ENCODE data around the gene ELAVL1. TPM values are rescaled to one million over a fixed set of nuclear protein-coding genes. Genes with fewer than 3 reads are reported as not detected.
"Not testable (repeated sequence)": the region's sequence is repeated elsewhere in the genome, so short reads cannot be mapped to it uniquely, and the experiment has no call there.

The ELAVL1 gene
- 10 to 100 TPM; 49.9 to 50.7 TPM for total RNA-seq
- long read RNA-seq, donor 1, full-length matches to known transcripts: 47 of 52 reads
- long read RNA-seq, donor 1, partial matches to known transcripts: 0 of 52 reads
- long read RNA-seq, donor 1, other reads (novel, unspliced or antisense): 5 of 52 reads
- long read RNA-seq, donor 2, full-length matches to known transcripts: 13 of 36 reads
- long read RNA-seq, donor 2, partial matches to known transcripts: 11 of 36 reads
- long read RNA-seq, donor 2, other reads (novel, unspliced or antisense): 12 of 36 reads

DNA sequence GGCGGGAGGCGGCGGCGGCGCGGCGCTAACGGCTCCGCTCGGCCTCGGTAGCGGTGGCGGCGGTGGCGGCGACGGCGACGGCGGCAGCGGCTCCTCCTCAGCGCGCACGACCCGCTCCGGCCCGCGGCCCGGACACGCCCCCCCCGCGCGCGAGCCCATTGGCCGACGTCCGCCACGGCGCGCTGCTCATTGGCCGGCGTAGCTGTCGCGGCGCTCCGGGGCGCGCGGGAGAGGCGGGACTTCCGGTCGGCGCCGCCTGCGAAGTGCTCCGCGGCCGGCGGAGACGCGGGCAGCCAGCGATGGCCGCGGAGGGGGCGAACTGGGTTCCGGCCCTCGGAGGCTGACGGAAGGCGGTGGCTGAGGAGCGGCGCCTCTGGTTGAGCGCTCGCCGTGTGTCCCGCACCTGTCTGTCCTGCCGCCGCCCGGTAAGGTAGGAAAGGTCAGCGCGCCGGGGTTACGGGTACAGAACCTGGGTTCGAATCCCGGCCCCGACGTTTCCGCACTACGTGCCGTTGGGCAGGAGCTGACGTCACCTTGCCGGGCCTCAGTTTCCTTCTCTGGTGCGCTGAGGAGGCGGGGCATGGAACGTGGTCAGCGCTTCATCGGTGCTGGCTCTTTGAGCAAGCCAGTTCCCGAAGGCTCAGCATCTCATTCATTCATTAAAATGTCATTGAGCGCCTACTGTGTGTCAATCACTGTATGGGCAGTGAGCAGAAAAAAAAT lies at the start of gene ELAVL1:
Gene ELAVL1 (minus strand): TSS at position 108 of the 723 bp plus-strand sequence. CDS start 13,826 bp downstream, outside the sequence.
- intact Hi-C loops (cut with DNase I): no loop called here
- DNase-seq (ENCODE audit: low spot score): peak; percentile 97

DNA sequence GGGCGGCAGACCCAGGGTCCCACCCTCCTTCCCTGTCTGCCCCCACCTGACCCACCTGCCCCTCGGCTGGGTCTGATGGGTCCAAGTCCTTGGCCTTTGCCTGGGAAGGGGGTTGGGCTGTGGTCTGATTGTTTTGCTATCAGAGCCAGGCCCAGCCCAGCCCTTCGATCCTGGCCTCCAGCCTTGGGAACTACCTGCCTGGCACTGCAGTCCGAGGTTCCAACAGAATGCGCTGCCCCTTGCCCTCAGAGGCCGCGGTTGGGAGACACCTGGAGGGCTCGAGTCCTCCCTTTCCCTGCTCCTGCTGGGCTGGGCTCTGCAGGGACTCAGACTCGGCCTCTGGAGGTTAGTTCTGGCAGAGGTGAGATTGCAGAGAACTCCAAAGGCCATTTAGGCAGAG lies 48.7 kb upstream of the ELAVL1 start:
- intact Hi-C loops (cut with DNase I): no loop called here
- DNase-seq (ENCODE audit: low spot score): no peak

- DNase-seq (ENCODE audit: low spot score): no peak
- intact Hi-C loops (cut with DNase I): no loop called here
Measured at GRCh38 chr19:8052464-8052859, 47.0 kb upstream of the ELAVL1 start, which contains the start of gene CCL25. CCL25 (plus strand) TSS chr19:8052760; CDS start chr19:8053050, 290 bp downstream.

DNA sequence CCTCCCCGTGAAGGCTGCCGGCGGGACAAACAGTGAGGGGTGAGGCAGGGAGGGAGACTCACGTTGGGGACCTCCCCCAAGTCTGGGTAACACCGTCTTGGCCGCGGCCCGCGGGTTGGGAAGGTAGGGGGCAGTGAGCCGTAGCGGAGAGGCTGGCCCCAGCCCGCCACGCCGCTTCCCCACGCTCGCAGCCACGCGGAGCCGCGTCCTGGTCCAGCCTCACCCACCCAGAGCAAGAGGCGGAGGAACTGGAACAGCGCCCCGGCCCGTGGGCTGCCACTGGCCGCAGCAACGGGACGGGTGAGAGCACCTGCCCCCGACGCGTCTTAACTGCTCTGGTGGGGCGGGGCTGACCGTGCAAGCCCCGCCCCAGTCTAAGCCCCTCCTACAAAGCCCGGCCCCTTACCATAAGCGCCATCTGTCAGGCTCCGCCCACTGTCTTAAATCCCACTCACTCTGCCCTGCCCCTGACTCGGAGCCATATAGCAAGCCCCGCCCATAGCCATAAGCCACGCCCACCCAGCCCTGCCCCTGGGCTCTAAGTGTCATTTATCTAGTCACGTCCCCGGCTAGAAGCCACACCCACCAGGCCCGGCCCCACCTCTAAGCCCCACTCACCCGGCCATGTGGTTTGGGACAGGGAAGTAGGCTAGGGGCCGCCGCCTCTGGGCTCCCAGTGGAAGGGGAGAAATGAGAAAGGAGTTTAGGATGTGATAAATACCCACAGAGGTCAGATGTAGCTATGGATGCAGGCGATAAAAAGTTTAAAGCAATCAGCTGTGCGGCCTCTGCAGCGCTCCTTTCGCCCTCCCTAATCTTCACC lies 45.0 kb upstream of the ELAVL1 start:
- peak; percentile 96 for DNase-seq (ENCODE audit: low spot score)
- intact Hi-C loops (cut with DNase I): no loop called here

DNA sequence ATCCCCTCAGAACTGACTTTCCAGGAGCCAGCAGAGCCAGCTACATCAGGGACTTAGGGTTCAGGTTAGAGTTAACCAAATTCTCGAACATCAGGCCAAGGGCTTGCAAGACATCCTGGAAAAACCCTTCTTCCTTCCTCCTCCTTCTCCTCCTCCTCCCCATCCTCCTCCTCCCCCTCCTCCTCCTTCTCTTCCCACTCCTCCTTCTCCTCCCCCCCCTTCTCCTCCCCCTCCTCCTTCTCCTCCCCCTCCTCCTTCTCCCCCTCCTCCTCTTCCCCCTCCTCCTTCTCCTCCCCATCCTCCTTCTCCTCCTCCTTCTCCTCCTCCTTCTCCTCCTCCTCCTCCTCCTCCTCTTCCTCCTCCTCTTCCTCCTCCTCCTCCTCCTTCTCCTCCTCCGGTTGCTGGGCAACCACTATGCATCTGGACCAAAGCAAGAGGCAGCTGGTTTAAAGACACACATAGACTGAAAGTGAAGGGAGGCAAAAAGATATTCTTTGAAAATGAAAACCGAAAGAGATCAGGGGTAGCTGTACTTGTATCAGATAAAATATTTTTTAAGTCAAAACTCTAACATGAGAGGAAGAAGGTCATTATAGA lies 41.2 kb upstream of the ELAVL1 start:
- intact Hi-C loops (cut with DNase I): no loop called here

GRCh38 chr19:8045872-8046568 lies 40.6 kb upstream of the ELAVL1 start:
- intact Hi-C loops (cut with DNase I): no loop called here

More for the DNA sequence above, 41.2 kb upstream of the ELAVL1 start:
- no peak for DNase-seq (ENCODE audit: low spot score)

DNA sequence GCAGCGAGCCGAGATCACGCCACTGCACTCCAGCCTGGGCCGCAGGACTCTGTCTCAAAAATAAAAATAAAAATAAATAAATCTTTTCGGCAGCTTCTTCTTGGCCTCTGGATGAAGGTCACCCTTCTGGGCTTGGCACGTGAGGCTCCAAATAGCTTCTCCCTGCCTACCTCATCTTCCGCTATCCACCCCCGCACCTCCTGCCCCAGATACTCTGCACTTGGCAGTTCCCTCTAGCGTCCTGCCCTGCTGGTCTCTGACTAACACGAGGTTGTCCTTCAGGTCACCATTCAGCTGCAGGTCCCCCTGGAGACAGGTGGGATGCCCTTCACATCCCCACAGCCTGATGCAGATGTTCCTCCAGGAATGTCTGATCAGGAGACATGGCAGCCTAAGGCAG lies 38.6 kb upstream of the ELAVL1 start:
- DNase-seq (ENCODE audit: low spot score): peak; percentile 71
- intact Hi-C loops (cut with DNase I): no loop called here

More at GRCh38 chr19:8045872-8046568, 40.6 kb upstream of the ELAVL1 start:
- DNase-seq (ENCODE audit: low spot score): no peak

- intact Hi-C loops (cut with DNase I): no loop called here
Measured at GRCh38 chr19:8042900-8043299, 37.5 kb upstream of the ELAVL1 start.

DNA sequence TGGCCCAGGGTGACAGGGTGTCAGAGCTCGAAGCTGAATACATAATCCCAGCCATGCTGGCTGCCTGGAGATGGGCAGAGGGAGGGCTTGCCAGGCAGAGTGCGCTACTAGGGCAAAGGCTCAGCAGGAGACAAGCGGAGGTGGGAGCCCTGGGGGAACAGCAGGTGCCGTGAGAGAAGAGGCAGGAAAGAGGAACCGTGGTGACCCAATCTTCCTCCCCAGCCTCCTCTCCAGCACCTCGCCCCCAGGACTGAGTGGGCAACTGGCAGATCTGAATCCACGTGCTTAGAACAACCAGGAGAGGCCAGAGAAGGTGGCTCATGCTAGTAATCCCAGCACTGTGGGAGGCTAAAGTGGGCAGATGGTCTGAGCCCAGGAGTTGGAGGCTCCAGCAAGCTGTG lies 36.1 kb upstream of the ELAVL1 start:
- peak; percentile 31 for DNase-seq (ENCODE audit: low spot score)
- intact Hi-C loops (cut with DNase I): no loop called here

More at GRCh38 chr19:8042900-8043299, 37.5 kb upstream of the ELAVL1 start:
- no peak for DNase-seq (ENCODE audit: low spot score)

GRCh38 chr19:8039231-8039630 lies 33.8 kb upstream of the ELAVL1 start:
- intact Hi-C loops (cut with DNase I): no loop called here
- DNase-seq (ENCODE audit: low spot score): no peak

- intact Hi-C loops (cut with DNase I): loop anchor here in 1 of 2 donors (1.0 kb wide), 1 partner anchor 69 kb away; no protein-coding TSS in a partner anchor
Measured at GRCh38 chr19:8038815-8039214, 33.4 kb upstream of the ELAVL1 start.

DNA sequence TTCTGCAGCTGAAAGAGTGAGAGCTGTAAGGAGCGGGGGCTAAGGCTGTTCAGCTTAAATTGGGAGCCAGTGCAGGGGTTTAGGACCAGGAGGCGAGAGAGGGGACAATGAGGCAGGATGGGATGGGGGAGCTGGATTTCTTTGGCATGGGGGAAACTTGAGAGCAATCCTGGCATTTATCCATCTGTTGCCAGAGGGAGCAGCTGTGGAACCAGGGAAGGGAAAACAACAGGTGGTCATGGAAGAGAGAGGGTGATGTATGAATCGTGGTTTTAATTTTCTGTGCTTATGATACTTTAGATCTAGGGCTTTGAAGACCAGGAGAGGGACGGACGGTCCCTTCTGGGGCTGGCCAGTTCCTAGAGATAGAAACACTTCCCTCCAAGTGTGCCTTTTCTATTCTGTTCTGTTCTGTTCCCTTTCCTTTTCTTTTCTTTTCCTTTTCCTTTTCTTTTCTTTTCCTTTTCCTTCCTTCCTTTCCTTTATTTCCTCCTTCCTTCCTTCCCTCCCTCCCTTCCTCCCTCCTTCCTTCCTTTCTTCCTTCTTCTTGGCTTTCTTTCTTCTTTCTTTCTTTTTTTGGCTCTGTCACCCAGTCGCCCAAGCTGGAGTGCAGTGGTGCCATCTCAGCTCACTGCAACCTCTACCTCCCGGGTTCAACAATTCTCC lies 31.1 kb upstream of the ELAVL1 start:
- intact Hi-C loops (cut with DNase I): no loop called here
- no peak for DNase-seq (ENCODE audit: low spot score)

More at GRCh38 chr19:8038815-8039214, 33.4 kb upstream of the ELAVL1 start:
- no peak for DNase-seq (ENCODE audit: low spot score)

DNA sequence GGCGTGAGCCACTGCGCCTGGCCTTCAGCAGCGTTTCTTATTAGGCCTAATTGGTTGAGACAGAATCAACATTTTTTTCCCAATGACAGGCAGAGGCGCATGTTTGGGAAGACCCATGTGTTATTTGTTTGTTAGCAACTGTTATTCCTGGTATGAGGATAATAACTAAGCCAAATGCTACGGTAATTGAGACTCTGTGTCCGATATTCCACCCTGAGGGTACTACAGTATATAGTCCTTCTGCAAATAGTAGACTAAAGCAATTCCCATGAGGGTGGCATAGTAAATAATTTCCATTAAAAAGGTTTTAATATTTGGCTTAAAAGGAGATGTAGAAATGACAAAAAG lies 28.7 kb upstream of the ELAVL1 start:
- intact Hi-C loops (cut with DNase I): no loop called here
- no peak for DNase-seq (ENCODE audit: low spot score)

DNA sequence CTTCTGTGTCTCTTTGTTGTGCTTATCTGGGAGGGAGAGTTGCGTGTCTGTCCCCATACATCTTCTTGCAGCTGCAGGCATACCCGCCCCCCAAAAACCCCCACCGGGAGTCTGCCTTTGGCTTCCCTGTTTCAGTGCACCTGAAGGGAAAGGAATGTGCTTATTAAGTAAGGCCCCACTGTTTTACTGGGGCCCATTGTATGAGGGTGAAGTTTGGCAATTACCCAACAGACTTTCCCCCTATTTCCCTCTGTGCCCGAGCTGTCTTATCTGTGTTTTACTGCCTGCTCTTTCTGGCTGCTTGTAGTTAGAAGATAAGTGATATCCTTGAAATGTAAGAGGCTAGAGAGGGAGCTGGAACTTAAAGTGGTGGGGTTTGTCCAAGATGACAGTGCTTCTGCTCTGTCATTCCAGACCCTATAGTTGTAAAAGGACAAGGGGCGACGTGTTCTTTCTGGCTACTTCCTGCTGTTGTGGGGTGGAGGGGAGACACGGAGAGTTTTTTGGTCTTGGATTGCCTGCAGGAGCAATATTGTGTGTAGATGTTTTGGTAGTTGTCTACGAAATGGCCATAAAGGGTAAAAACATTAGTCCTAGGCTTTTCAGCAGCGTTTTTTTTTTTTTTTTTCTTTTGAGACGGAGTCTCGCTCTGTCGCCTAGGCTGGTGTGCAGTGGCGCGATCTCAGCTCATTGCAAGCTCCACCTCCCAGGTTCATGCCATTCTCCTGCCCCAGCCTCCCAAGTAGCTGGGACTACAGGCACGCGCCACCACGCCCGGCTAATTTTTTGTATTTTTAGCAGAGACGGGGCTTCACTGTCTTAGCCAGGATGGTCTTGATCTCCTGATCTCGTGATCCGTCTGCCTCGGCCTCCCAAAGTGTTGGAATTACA lies 28.1 kb upstream of the ELAVL1 start:
- intact Hi-C loops (cut with DNase I): not testable (repeated sequence)

DNA sequence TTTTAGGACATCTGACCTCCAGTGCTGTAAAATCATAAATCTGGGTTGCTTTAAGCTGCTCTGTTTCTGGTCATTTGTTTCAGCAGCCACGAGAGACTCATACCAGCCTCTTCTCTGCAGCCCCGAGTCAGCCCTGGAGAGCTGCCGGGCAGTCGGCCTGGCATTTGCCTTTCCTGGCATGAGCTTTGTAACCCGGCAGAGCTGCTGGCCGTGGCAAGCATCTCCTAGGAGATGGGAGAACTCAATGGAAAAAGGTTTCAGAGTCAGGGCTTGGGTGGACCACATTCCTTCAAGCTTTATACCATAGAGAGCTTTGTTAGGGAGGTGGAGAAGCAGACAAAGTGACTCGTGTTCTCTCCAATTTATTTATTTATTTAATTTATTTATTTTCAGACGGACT lies 25.5 kb upstream of the ELAVL1 start:
- no peak for DNase-seq (ENCODE audit: low spot score)
- intact Hi-C loops (cut with DNase I): no loop called here

More for the DNA sequence above, 28.1 kb upstream of the ELAVL1 start:
- DNase-seq (ENCODE audit: low spot score): not testable (repeated sequence)

GRCh38 chr19:8028951-8029491 lies 23.6 kb upstream of the ELAVL1 start:
- intact Hi-C loops (cut with DNase I): no loop called here
- no peak for DNase-seq (ENCODE audit: low spot score)

DNA sequence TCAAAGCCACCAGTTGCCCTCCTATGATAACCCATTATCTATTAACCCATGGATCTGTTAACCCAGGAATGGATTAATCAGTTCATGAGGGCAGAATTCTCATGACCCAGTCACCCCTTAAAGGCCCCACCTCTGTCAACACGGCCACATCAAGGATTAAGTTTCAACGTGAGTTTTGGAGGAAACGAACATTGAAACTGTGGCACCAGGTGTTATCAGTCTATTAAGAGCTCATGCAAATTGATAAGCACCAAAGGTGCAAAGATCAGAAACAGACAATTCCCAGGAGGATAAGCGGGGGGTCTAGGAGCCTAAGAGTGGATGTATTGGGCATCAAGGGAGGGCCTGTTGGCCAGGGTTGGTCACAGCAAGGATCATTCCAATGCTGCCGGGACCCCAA lies 19.9 kb upstream of the ELAVL1 start:
- no peak for DNase-seq (ENCODE audit: low spot score)
- intact Hi-C loops (cut with DNase I): no loop called here

All from posterior vena cava (tissue), 2 donors.